ENCODE data around the gene SPATA31D1. TPM values are rescaled to one million over a fixed set of nuclear protein-coding genes. Genes with fewer than 3 reads are reported as not detected.

SPATA31D1 gene
- total and polyA plus RNA-seq, 2 donors, result 0.04 TPM; not detected in 1

- 96% methylated on average over 4 of the region's 4 CpGs for WGBS
- no peaks in the 10 kb centered on the region for H3K4me1 ChIP-seq (ENCODE audit: insufficient read depth)
- DNase-seq (ENCODE audit: extremely low spot score), result no peak
- no peak overlapping the region for H3K4me3 ChIP-seq (ENCODE audit: low read depth, low read length)
- no peak overlapping the region for H3K27ac ChIP-seq (ENCODE audit: low read depth)
- H3K36me3 ChIP-seq (ENCODE audit: insufficient read depth), result no peaks in the 10 kb centered on the region
Observed at GRCh38 chr9:82036086-82036485, 47.5 kb downstream of the SPATA31D1 start.

- H3K4me1 ChIP-seq (ENCODE audit: insufficient read depth), result no peaks in the 10 kb centered on the region
- H3K36me3 ChIP-seq (ENCODE audit: insufficient read depth), result no peaks in the 10 kb centered on the region
- H3K27ac ChIP-seq (ENCODE audit: low read depth), result no peak overlapping the region
- WGBS, result 84% methylated on average over 1 of the region's 1 CpG
- no peak for DNase-seq (ENCODE audit: extremely low spot score)
- H3K4me3 ChIP-seq (ENCODE audit: low read depth, low read length), result no peak overlapping the region
Observed at GRCh38 chr9:82037126-82037525, 48.6 kb downstream of the SPATA31D1 start.

GRCh38 chr9:82038897-82039296, 50.3 kb downstream of the SPATA31D1 start:
- Histone ChIP-seq H3K4me1 (ENCODE audit: insufficient read depth) (no peaks in the 10 kb centered on the region), H3K4me3 (ENCODE audit: low read depth, low read length) (no peak overlapping the region), H3K27ac (ENCODE audit: low read depth) (no peak overlapping the region), H3K36me3 (ENCODE audit: insufficient read depth) (no peaks in the 10 kb centered on the region)
- 76% methylated on average over 2 of the region's 2 CpGs for WGBS
- DNase-seq (ENCODE audit: extremely low spot score), result no peak

Other genes starting within 250 kb of the SPATA31D1 start
- gene SPATA31D4, start 60.3 kb upstream of the SPATA31D1 start, total RNA-seq, result not detected
- not detected for gene SPATA31D4, start 60.3 kb upstream of the SPATA31D1 start, polyA plus RNA-seq
- gene SPATA31D3, start 45.3 kb upstream of the SPATA31D1 start, total RNA-seq, result not detected
- not detected for gene SPATA31D3, start 45.3 kb upstream of the SPATA31D1 start, polyA plus RNA-seq